Endodermal cell (in vitro differentiated cells): ENCODE results near the gene FAM204A. TPM values are rescaled to one million over a fixed set of nuclear protein-coding genes. Genes with fewer than 3 reads are reported as not detected.

Experiments used
- DNase-seq: peaks from one replicate; pipeline ENCODE4 v3.0.0-alpha.2; 2017
- H3K27ac ChIP-seq: 2 replicates; pipeline ENCODE4 v1.5.1; 2013; ENCODE audit warnings: mild to moderate bottlenecking, low read depth, low read length, moderate library complexity
- H3K27me3 ChIP-seq: 2 replicates; pipeline ENCODE4 v1.6.1; 2013; ENCODE audit warnings: mild to moderate bottlenecking, low read length, moderate library complexity; ENCODE audit not compliant: insufficient read depth, control insufficient read depth, poor library complexity, severe bottlenecking
- H3K36me3 ChIP-seq: 2 replicates; pipeline ENCODE4 v1.7.0; 2013; ENCODE audit warnings: mild to moderate bottlenecking, low read length, moderate library complexity; ENCODE audit not compliant: control insufficient read depth, insufficient read depth
- H3K4me1 ChIP-seq: one replicate; pipeline ENCODE4 v1.7.0; 2013; ENCODE audit warnings: low read length; ENCODE audit not compliant: control insufficient read depth, insufficient read depth
- H3K4me3 ChIP-seq: 2 replicates; pipeline ENCODE4 v1.5.1; 2013; ENCODE audit warnings: mild to moderate bottlenecking, low read length, moderate library complexity
- H3K9ac ChIP-seq: 2 replicates; pipeline ENCODE4 v1.6.1; 2013; ENCODE audit warnings: mild to moderate bottlenecking, low read length, moderate library complexity; ENCODE audit not compliant: poor library complexity, severe bottlenecking; ENCODE audit errors: extremely low read depth
- H3K9me3 ChIP-seq: 2 replicates; pipeline ENCODE4 v1.6.1; 2013; ENCODE audit warnings: mild to moderate bottlenecking, low read length, moderate library complexity; ENCODE audit not compliant: control insufficient read depth
- H3K27ac Mint-ChIP-seq: 2 replicates; pipeline ENCODE4 v1.8.0; 2020; ENCODE audit warnings: mixed read lengths
- H3K27me3 Mint-ChIP-seq: 2 replicates; pipeline ENCODE4 v1.8.0; 2021; ENCODE audit warnings: mild to moderate bottlenecking, mixed read lengths; ENCODE audit not compliant: insufficient read depth
- H3K36me3 Mint-ChIP-seq: 2 replicates; pipeline ENCODE4 v1.8.0; 2020; ENCODE audit warnings: low read depth, mixed read lengths
- H3K4me1 Mint-ChIP-seq: 2 replicates; pipeline ENCODE4 v1.8.0; 2020; ENCODE audit warnings: mixed read lengths
- H3K4me3 Mint-ChIP-seq: 2 replicates; pipeline ENCODE4 v1.8.0; 2020; ENCODE audit warnings: mild to moderate bottlenecking, moderate library complexity, mixed read lengths
- H3K9me3 Mint-ChIP-seq: 2 replicates; pipeline ENCODE4 v1.8.0; 2020; ENCODE audit warnings: mild to moderate bottlenecking, mixed read lengths
- CTCF ChIP-seq: fragments of 200-600 bp; sonication (generic); conservative IDR thresholded peaks from 2 replicates; pipeline ENCODE4 v1.5.0; 2021; ENCODE audit warnings: antibody characterized with exemption, mild to moderate bottlenecking
- WGBS, 2 experiments: methylation state at CpG; one replicate each; pipeline versions ENCODE4 v1.1.5 to v1.1.7; 2013; ENCODE audit warnings: missing lambda C conversion rate in 2 of 2, mixed read lengths in 1 of 2; ENCODE audit not compliant: insufficient coverage in 1 of 2, insufficient read length in 1 of 2; 5-methylcytosine and 5-hydroxymethylcytosine counted together
- total RNA-seq, 2 donors: library from RNA; stranded (reverse); fragmentation: NEBNext Ultra II Directional in 1 of 2; extraction: Animal tissue kit (Norgen Biotek cat#: 25700) in 1 of 2; gene quantifications; 2 replicates in 1 of 2; 3 replicates in 1 of 2; pipeline ENCODE4 v1.2.1, GENCODE V29; 2021

Gene FAM204A
- total RNA-seq, 2 donors from 2014 or later = 40.9 to 43.3 TPM

GRCh38 chr10:118255355-118255754 lies 86.8 kb downstream of the FAM204A start:
- no peaks in the 10 kb centered on the region for H3K4me1 ChIP-seq
- Mint-ChIP-seq H3K9me3 (no peaks in the 10 kb centered on the region), H3K36me3 (no peaks in the 10 kb centered on the region), H3K4me1 (peaks cover 23% of the 10 kb centered on the region), H3K27ac (no peak overlapping the region), H3K27me3 (peaks cover 83% of the 10 kb centered on the region), H3K4me3 (no peak overlapping the region)
- TF ChIP-seq CTCF = no peak
- H3K4me3 ChIP-seq = no peak overlapping the region
- H3K27me3 ChIP-seq = peaks cover 96% of the 10 kb centered on the region
- DNase-seq = no peak
- WGBS, 2 experiments = 91 to 100% methylated on average over 5 to 8 of the region's 8 CpGs
- no peak overlapping the region for H3K27ac ChIP-seq
- no peak overlapping the region for H3K9ac ChIP-seq
- H3K36me3 ChIP-seq = no peaks in the 10 kb centered on the region
- H3K9me3 ChIP-seq = no peaks in the 10 kb centered on the region

GRCh38 chr10:118254654-118255053 lies 87.5 kb downstream of the FAM204A start:
- no peak for TF ChIP-seq CTCF
- H3K9me3 ChIP-seq = no peaks in the 10 kb centered on the region
- H3K27ac ChIP-seq = no peak overlapping the region
- Mint-ChIP-seq H3K4me3 (no peak overlapping the region), H3K36me3 (no peaks in the 10 kb centered on the region), H3K27ac (no peak overlapping the region), H3K4me1 (peaks cover 23% of the 10 kb centered on the region), H3K9me3 (no peaks in the 10 kb centered on the region), H3K27me3 (peaks cover 90% of the 10 kb centered on the region)
- no peaks in the 10 kb centered on the region for H3K36me3 ChIP-seq
- no peak overlapping the region for H3K9ac ChIP-seq
- no peaks in the 10 kb centered on the region for H3K4me1 ChIP-seq
- peaks cover 96% of the 10 kb centered on the region for H3K27me3 ChIP-seq
- H3K4me3 ChIP-seq = no peak overlapping the region
- DNase-seq = no peak
- WGBS, 2 experiments = 82 to 100% methylated on average over 2 to 4 of the region's 4 CpGs

- H3K36me3 ChIP-seq = no peaks in the 10 kb centered on the region
- Mint-ChIP-seq H3K4me3 (no peak overlapping the region), H3K36me3 (no peaks in the 10 kb centered on the region), H3K4me1 (peaks cover 17% of the 10 kb centered on the region), H3K27ac (no peak overlapping the region), H3K27me3 (peaks cover 97% of the 10 kb centered on the region), H3K9me3 (no peaks in the 10 kb centered on the region)
- TF ChIP-seq CTCF = no peak
- H3K27ac ChIP-seq = no peak overlapping the region
- H3K9me3 ChIP-seq = no peaks in the 10 kb centered on the region
- no peak overlapping the region for H3K9ac ChIP-seq
- no peak for DNase-seq
- WGBS, 2 experiments = 90 to 92% methylated on average over 6 to 7 of the region's 7 CpGs
- peaks cover 98% of the 10 kb centered on the region for H3K27me3 ChIP-seq
- H3K4me3 ChIP-seq = no peak overlapping the region
- no peaks in the 10 kb centered on the region for H3K4me1 ChIP-seq
Measured at GRCh38 chr10:118253397-118253796, 88.7 kb downstream of the FAM204A start.
